Calu3 (cell line): ENCODE data around the gene SIK1. TPM values are rescaled to one million over a fixed set of nuclear protein-coding genes. Genes with fewer than 3 reads are reported as not detected.
"Not testable (repeated sequence)": the region's sequence is repeated elsewhere in the genome, so short reads cannot be mapped to it uniquely, and the experiment has no call there.

ENCODE experiments used
- BruUV-seq: library from RNA; stranded (reverse); fragments of 400-500 nt; replicated peaks from 2 replicates; lab custom pipeline; 2021; lab: Mats Ljungman, UMichigan
- CTCF ChIA-PET: fragments of 300-600 bp; sonication (Branson Sonifier 250); formaldehyde crosslinking; loops from one replicate; lab custom pipeline; 2022; ENCODE audit warnings: antibody characterized with exemption; lab: Charles Lee
- DNase-seq: peaks from one replicate; pipeline ENCODE4 v3.0.0; 2022
- H3K27ac Mint-ChIP-seq: one replicate; pipeline ENCODE4 v1.8.0; 2022; ENCODE audit warnings: mixed read lengths; ENCODE audit not compliant: unreplicated experiment
- H3K27me3 Mint-ChIP-seq: one replicate; pipeline ENCODE4 v1.8.0; 2022; ENCODE audit warnings: mixed read lengths; ENCODE audit not compliant: unreplicated experiment
- H3K36me3 Mint-ChIP-seq: one replicate; pipeline ENCODE4 v1.8.0; 2022; ENCODE audit warnings: mild to moderate bottlenecking, moderate library complexity, mixed read lengths; ENCODE audit not compliant: insufficient read depth, unreplicated experiment
- H3K4me1 Mint-ChIP-seq: one replicate; pipeline ENCODE4 v1.8.0; 2022; ENCODE audit warnings: mild to moderate bottlenecking, low read depth, mixed read lengths; ENCODE audit not compliant: unreplicated experiment
- H3K4me3 Mint-ChIP-seq: one replicate; pipeline ENCODE4 v1.8.0; 2022; ENCODE audit warnings: mild to moderate bottlenecking, low read depth, moderate library complexity, mixed read lengths; ENCODE audit not compliant: unreplicated experiment
- H3K9me3 Mint-ChIP-seq: one replicate; pipeline ENCODE4 v1.8.0; 2022; ENCODE audit warnings: low read depth, mixed read lengths; ENCODE audit not compliant: unreplicated experiment
- intact Hi-C: fragments of 100-400 bp; cut with micrococcal nuclease; formaldehyde crosslinking; loops from one replicate; pipeline ENCODE4 v1.10.0; 2022; ENCODE audit not compliant: unreplicated experiment
- total RNA-seq: library from RNA; stranded (reverse); gene quantifications from 2 replicates; pipeline ENCODE4 v1.2.3, GENCODE V29; 2022

SIK1 gene
- total RNA-seq, 1 experiment from 2014 or later, result 20.2 TPM

- intact Hi-C loops, BruUV-seq, H3K27me3 Mint-ChIP-seq, CTCF ChIA-PET, DNase-seq, H3K36me3 Mint-ChIP-seq, H3K27ac Mint-ChIP-seq, H3K9me3 Mint-ChIP-seq, H3K4me1 Mint-ChIP-seq, H3K4me3 Mint-ChIP-seq: not testable (repeated sequence)
Measured at GRCh38 chr21:43414576-43414975, 12.4 kb downstream of the SIK1 start.

GRCh38 chr21:43412020-43412788 lies 14.7 kb downstream of the SIK1 start:
- CTCF ChIA-PET, H3K27me3 Mint-ChIP-seq, H3K4me3 Mint-ChIP-seq, H3K9me3 Mint-ChIP-seq, H3K4me1 Mint-ChIP-seq, BruUV-seq, H3K27ac Mint-ChIP-seq, intact Hi-C loops, DNase-seq, H3K36me3 Mint-ChIP-seq: not testable (repeated sequence)

- H3K4me1 Mint-ChIP-seq, DNase-seq, CTCF ChIA-PET, H3K27ac Mint-ChIP-seq, H3K27me3 Mint-ChIP-seq, BruUV-seq, H3K4me3 Mint-ChIP-seq, intact Hi-C loops, H3K36me3 Mint-ChIP-seq, H3K9me3 Mint-ChIP-seq: not testable (repeated sequence)
Measured at GRCh38 chr21:43410456-43411068, 16.4 kb downstream of the SIK1 start.

DNA sequence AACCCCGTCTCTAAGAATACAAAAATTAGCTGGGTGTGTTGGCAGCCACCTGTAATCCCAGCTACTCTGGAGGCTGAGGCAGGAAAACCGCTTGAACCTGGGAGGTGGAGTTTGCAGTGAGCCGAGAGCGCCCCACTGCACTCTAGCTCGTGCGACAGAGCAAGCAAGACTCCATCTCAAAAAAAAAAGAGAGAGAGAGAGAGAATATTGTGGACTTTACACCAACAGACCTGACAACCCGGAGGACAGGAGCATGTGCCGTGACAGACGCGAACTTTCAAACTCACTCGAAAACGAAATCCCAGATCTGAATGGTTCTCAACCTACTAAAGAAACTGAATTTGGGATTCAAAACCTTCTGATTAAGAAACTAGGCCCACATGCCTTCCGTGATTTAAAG lies 19.8 kb downstream of the SIK1 start:
- H3K4me1 Mint-ChIP-seq, DNase-seq, H3K27me3 Mint-ChIP-seq, H3K36me3 Mint-ChIP-seq, H3K9me3 Mint-ChIP-seq, intact Hi-C loops, CTCF ChIA-PET, H3K27ac Mint-ChIP-seq, BruUV-seq, H3K4me3 Mint-ChIP-seq: not testable (repeated sequence)

DNA sequence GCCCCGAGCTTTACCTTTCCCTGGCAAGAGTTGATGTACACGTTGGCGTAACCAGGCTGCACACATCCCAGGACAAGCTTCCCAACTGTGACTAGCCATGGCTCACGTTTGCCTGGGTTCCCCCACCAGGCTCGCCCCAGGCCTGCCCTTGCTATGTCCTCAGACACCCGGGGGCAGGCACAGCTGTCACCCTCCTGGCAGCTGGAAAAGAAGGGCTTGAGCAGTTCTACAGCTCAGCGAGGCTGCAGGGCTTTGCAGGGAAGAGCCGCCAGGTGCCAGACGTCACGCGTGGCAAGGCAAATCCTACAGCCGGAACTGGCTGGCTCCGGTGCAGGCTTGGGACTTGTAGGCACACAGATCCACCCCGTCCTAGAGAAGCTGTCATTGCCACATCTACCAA lies 22.5 kb downstream of the SIK1 start:
- CTCF ChIA-PET, H3K36me3 Mint-ChIP-seq, H3K27me3 Mint-ChIP-seq, H3K4me3 Mint-ChIP-seq, H3K27ac Mint-ChIP-seq, DNase-seq, H3K4me1 Mint-ChIP-seq, BruUV-seq, intact Hi-C loops, H3K9me3 Mint-ChIP-seq: not testable (repeated sequence)

DNA sequence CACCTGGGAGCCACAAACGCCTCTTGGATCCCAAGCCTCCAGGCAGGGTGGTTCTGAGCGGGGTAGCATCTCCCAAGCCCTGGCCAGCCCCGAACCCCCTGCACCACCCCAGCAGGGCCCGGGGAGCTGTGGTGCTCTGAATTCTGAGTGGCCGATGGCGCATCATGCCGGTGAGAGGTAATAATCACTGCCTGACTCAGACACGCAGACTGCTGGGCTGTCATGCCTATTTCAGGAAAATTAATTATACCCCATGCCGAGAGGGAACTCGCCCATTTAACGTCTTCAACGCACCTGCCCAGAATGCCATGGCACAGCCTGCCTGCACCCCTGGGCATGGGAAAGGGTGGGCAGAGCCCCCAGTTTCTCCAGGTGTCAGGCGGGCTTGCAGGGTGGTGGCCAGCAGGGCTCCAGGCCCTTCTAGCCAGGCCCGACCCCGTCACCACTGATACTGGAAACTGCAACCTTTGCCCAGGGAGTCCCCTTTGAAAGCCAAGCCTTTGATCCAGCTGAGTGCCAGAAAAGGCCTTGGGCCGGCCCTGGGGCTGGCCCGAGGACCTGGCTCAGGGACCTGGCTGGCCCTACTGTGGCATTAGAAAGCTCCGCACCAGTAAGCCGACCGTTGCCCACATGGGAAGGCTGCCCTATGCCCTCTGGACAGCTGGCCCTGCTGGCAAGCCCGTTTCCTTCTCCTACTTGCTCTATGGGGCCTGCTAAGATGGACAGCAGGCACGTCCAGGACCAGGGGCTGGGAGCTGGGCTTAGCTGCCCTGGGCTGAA lies 23.1 kb downstream of the SIK1 start:
- H3K9me3 Mint-ChIP-seq, BruUV-seq: not testable (repeated sequence)

GRCh38 chr21:43401125-43401524 lies 25.8 kb downstream of the SIK1 start:
- H3K27me3 Mint-ChIP-seq, H3K27ac Mint-ChIP-seq, H3K4me1 Mint-ChIP-seq: not testable (repeated sequence)

More for the DNA sequence above, 23.1 kb downstream of the SIK1 start:
- H3K4me3 Mint-ChIP-seq, H3K36me3 Mint-ChIP-seq, H3K27me3 Mint-ChIP-seq, DNase-seq, H3K4me1 Mint-ChIP-seq, H3K27ac Mint-ChIP-seq, CTCF ChIA-PET, intact Hi-C loops: not testable (repeated sequence)

DNA sequence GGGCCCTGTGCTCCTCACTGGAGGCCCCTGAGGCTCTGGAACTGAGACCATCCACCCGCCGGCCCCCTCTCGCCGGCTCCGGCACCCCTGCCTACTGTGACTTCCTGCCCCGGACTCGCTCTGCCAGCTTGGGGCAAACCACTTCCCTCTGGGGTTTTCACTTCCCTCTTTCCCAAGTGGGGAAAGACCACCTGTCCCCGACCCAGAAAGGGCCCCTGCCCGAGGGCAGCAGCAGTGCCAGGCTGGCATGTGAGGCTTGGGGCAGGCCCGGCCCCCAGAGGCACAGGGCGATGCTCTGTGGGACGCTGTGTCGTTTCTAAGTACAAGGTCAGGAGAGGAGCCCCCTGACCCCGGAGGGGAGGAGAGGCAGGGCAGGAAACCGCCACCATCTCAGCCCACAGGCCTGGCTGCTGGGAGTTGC lies 27.3 kb downstream of the SIK1 start:
- H3K27me3 Mint-ChIP-seq, CTCF ChIA-PET, H3K4me3 Mint-ChIP-seq, BruUV-seq, H3K36me3 Mint-ChIP-seq, H3K27ac Mint-ChIP-seq, H3K4me1 Mint-ChIP-seq, H3K9me3 Mint-ChIP-seq, intact Hi-C loops, DNase-seq: not testable (repeated sequence)

More at GRCh38 chr21:43401125-43401524, 25.8 kb downstream of the SIK1 start:
- H3K36me3 Mint-ChIP-seq, H3K9me3 Mint-ChIP-seq, CTCF ChIA-PET, DNase-seq, H3K4me3 Mint-ChIP-seq, intact Hi-C loops, BruUV-seq: not testable (repeated sequence)

DNA sequence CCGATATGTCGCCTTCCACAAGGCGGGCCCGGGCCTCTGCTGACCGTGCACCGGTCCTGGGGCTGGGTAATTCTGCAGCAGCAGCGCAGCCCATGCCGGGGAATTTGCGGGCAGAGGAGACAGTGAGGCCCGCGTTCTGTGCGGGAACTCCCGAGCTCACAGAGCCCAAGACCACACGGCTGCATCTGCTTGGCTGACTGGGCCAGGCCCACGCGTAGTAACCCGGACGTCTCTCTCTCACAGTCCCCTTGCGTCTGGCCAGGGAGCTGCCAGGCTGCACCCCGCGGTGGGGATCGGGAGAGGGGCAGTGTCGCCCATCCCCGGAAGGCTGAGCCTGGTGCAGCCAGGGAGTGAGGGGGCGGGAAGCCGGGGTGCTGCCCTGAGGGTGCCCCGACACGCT lies 27.8 kb downstream of the SIK1 start:
- DNase-seq, BruUV-seq, H3K27ac Mint-ChIP-seq, CTCF ChIA-PET, H3K27me3 Mint-ChIP-seq, intact Hi-C loops, H3K9me3 Mint-ChIP-seq, H3K4me3 Mint-ChIP-seq, H3K36me3 Mint-ChIP-seq, H3K4me1 Mint-ChIP-seq: not testable (repeated sequence)
